H1 (cell line): ENCODE results near the gene DENND4A. TPM values are rescaled to one million over a fixed set of nuclear protein-coding genes. Genes with fewer than 3 reads are reported as not detected.

ENCODE experiments used
- CTCF ChIA-PET: fragments of 300-600 bp; sonication (Branson Sonifier 250); formaldehyde crosslinking; loops from one replicate; lab custom pipeline; 2021; ENCODE audit not compliant: partially characterized antibody; lab: Charles Lee
- POLR2A ChIA-PET: fragments of 300-600 bp; sonication (Branson Sonifier 250); formaldehyde crosslinking; loops from one replicate; lab custom pipeline; 2021; ENCODE audit warnings: inconsistent platforms; ENCODE audit not compliant: partially characterized antibody; lab: Charles Lee
- DNase-seq, 2 experiments: peaks; one replicate each; pipeline versions ENCODE4 v3.0.0 to v3.0.0-alpha.2; 2010 to 2022; ENCODE audit warnings: low spot score in 2 of 2, low read depth in 1 of 2, mixed read lengths in 1 of 2
- FAIRE-seq: peaks from 2 replicates; lab custom pipeline; 2011; peaks lifted over from hg19 to GRCh38; lab: Jason Lieb, UNC
- H2AFZ ChIP-seq: 2 replicates; pipeline ENCODE4 v1.8.1; 2012; ENCODE audit warnings: low read length, inconsistent platforms
- H2AK5ac ChIP-seq: 2 replicates; pipeline ENCODE4 v1.6.1; 2013; ENCODE audit warnings: low read depth, low read length
- H2BK120ac ChIP-seq: replicated peaks from 2 replicates; pipeline ENCODE3; 2013; ENCODE audit warnings: low read depth, low read length, inconsistent platforms
- H2BK12ac ChIP-seq: 2 replicates; pipeline ENCODE4 v1.6.1; 2013; ENCODE audit warnings: low read depth, low read length
- H2BK15ac ChIP-seq: 2 replicates; pipeline ENCODE4 v1.6.1; 2013; ENCODE audit warnings: low read length
- H2BK20ac ChIP-seq: 2 replicates; pipeline ENCODE4 v1.6.1; 2013; ENCODE audit warnings: low read length
- H2BK5ac ChIP-seq: 2 replicates; pipeline ENCODE4 v1.6.1; 2013; ENCODE audit warnings: low read depth, low read length
- H3K14ac ChIP-seq: 2 replicates; pipeline ENCODE4 v1.6.1; 2013; ENCODE audit warnings: inconsistent platforms; ENCODE audit not compliant: insufficient read length
- H3K18ac ChIP-seq: 2 replicates; pipeline ENCODE4 v1.6.1; 2013; ENCODE audit warnings: low read length; ENCODE audit errors: extremely low read depth
- H3K23ac ChIP-seq: 2 replicates; pipeline ENCODE4 v1.6.1; 2013; ENCODE audit warnings: inconsistent platforms; ENCODE audit not compliant: insufficient read length
- H3K23me2 ChIP-seq: 2 replicates; pipeline ENCODE4 v1.6.1; 2013; ENCODE audit warnings: low read depth, low read length
- H3K27ac ChIP-seq: 2 replicates; pipeline ENCODE4 v1.6.1; 2011; ENCODE audit warnings: low read depth, low read length, inconsistent platforms
- H3K27me3 ChIP-seq, 4 experiments: replicated peaks in 1 of 4; 1 replicate in 1 of 4; 2 replicates in 3 of 4; pipeline versions ENCODE4 v1.6.1 to v1.8.1; 2011 to 2013; ENCODE audit warnings: low read length in 3 of 4, mild to moderate bottlenecking in 3 of 4, inconsistent platforms in 2 of 4, mixed read lengths in 2 of 4, moderate library complexity in 1 of 4; ENCODE audit not compliant: control insufficient read depth in 3 of 4, insufficient read depth in 3 of 4; ENCODE audit errors: extremely low read depth in 1 of 4
- H3K36me3 ChIP-seq, 4 experiments: 2 replicates each; pipeline versions ENCODE4 v1.6.1 to v1.8.1; 2011 to 2013; ENCODE audit warnings: mild to moderate bottlenecking in 4 of 4, low read length in 3 of 4, moderate library complexity in 2 of 4, control low read depth in 1 of 4, inconsistent platforms in 1 of 4; ENCODE audit not compliant: insufficient read depth in 4 of 4, control insufficient read depth in 2 of 4
- H3K4ac ChIP-seq: replicated peaks from 2 replicates; pipeline ENCODE3; 2013; ENCODE audit warnings: low read length, low read depth, mixed read lengths, inconsistent platforms; ENCODE audit not compliant: insufficient read length
- H3K4me1 ChIP-seq, 4 experiments: replicated peaks in 1 of 4; 1 replicate in 1 of 4; 2 replicates in 3 of 4; pipeline versions ENCODE4 v1.6.1 to v1.8.1; 2011 to 2013; ENCODE audit warnings: low read length in 3 of 4, inconsistent platforms in 2 of 4, mixed read lengths in 1 of 4; ENCODE audit not compliant: insufficient read depth in 4 of 4, control insufficient read depth in 3 of 4
- H3K4me2 ChIP-seq, 2 experiments: 2 replicates each; pipeline versions ENCODE4 v1.6.1 to v1.8.1; 2011 to 2013; ENCODE audit warnings: low read depth in 2 of 2, low read length in 2 of 2, control low read depth in 1 of 2, inconsistent platforms in 1 of 2, mild to moderate bottlenecking in 1 of 2; ENCODE audit not compliant: insufficient read depth in 1 of 2
- H3K4me3 ChIP-seq, 4 experiments: fragments of 200-600, 300-600 bp in 1 of 4; sonication (generic), shearing (Covaris generic), sonication (Bioruptor Twin) in 1 of 4; 2 replicates each; pipeline versions ENCODE4 v1.5.1 to v1.8.1; 2011 to 2016; ENCODE audit warnings: low read length in 4 of 4, low read depth in 3 of 4, control low read depth in 2 of 4, inconsistent platforms in 2 of 4, mild to moderate bottlenecking in 2 of 4, mixed read lengths in 1 of 4, moderate library complexity in 1 of 4; ENCODE audit not compliant: insufficient read depth in 2 of 4; ENCODE audit errors: extremely low read depth in 1 of 4
- H3K56ac ChIP-seq: replicated peaks from 2 replicates; pipeline ENCODE3; 2013; ENCODE audit warnings: low read depth, mild to moderate bottlenecking, mixed read lengths, low read length, inconsistent platforms; ENCODE audit not compliant: insufficient read length
- H3K79me1 ChIP-seq: 2 replicates; pipeline ENCODE4 v1.6.1; 2013; ENCODE audit warnings: low read depth, low read length, control low read depth
- H3K79me2 ChIP-seq, 2 experiments: 2 replicates each; pipeline versions ENCODE4 v1.6.1 to v1.8.1; 2012 to 2013; ENCODE audit warnings: low read length in 2 of 2, mild to moderate bottlenecking in 2 of 2, inconsistent platforms in 1 of 2; ENCODE audit not compliant: insufficient read depth in 2 of 2, control insufficient read depth in 1 of 2
- H3K9ac ChIP-seq, 4 experiments: replicated peaks in 1 of 4; 1 replicate in 1 of 4; 2 replicates in 3 of 4; pipeline versions ENCODE4 v1.6.1 to v1.8.1; 2011 to 2013; ENCODE audit warnings: low read depth in 3 of 4, low read length in 3 of 4, control low read depth in 2 of 4, mild to moderate bottlenecking in 2 of 4, moderate library complexity in 2 of 4, inconsistent platforms in 1 of 4; ENCODE audit errors: extremely low read depth in 1 of 4
- H3K9me3 ChIP-seq, 2 experiments: 2 replicates each; pipeline versions ENCODE4 v1.6.1 to v1.8.1; 2012 to 2013; ENCODE audit warnings: mild to moderate bottlenecking in 2 of 2, moderate library complexity in 2 of 2, control low read depth in 1 of 2, inconsistent platforms in 1 of 2, low read depth in 1 of 2, low read length in 1 of 2, mixed read lengths in 1 of 2; ENCODE audit not compliant: insufficient read depth in 2 of 2
- H4K20me1 ChIP-seq, 2 experiments: replicated peaks in 1 of 2; 2 replicates each; pipeline versions ENCODE3 to v1.8.1; 2011 to 2013; ENCODE audit warnings: inconsistent platforms in 2 of 2, low read length in 2 of 2, mild to moderate bottlenecking in 1 of 2; ENCODE audit not compliant: insufficient read depth in 2 of 2, control insufficient read depth in 1 of 2
- H4K5ac ChIP-seq: 2 replicates; pipeline ENCODE4 v1.6.1; 2013; ENCODE audit warnings: low read length, low read depth, mixed read lengths, inconsistent platforms; ENCODE audit not compliant: insufficient read length
- H4K8ac ChIP-seq: 2 replicates; pipeline ENCODE4 v1.8.0; 2013; ENCODE audit warnings: mild to moderate bottlenecking, moderate library complexity, low read length, inconsistent platforms; ENCODE audit not compliant: insufficient read depth; ENCODE audit errors: extremely low read depth
- H4K91ac ChIP-seq: replicated peaks from 2 replicates; pipeline ENCODE3; 2013; ENCODE audit warnings: low read length, mixed read lengths, inconsistent platforms; ENCODE audit not compliant: insufficient read length
- BCL11A ChIP-seq, 2 experiments: IDR thresholded peaks; one replicate each; pipeline ENCODE4 v1.6.1; 2011; ENCODE audit warnings: low read depth in 2 of 2, low read length in 2 of 2, mild to moderate bottlenecking in 2 of 2
- HDAC6 ChIP-seq: IDR thresholded peaks from one replicate; pipeline ENCODE4 v1.7.1; 2012; ENCODE audit warnings: low read depth, mild to moderate bottlenecking, inconsistent platforms, low read length, moderate library complexity
- WGBS, 2 experiments: shearing (Covaris generic) in 1 of 2; methylation state at CpG; one replicate each; pipeline versions ENCODE4 v1.1.6 to v1.1.7; 2013 to 2015; ENCODE audit warnings: low lambda C conversion rate in 2 of 2, mixed read lengths in 2 of 2, inconsistent platforms in 1 of 2, low coverage in 1 of 2, missing lambda C conversion rate in 1 of 2; ENCODE audit not compliant: insufficient replicate concordance in 2 of 2, insufficient coverage in 1 of 2, insufficient read length in 1 of 2; ENCODE audit errors: extremely low coverage in 1 of 2, missing lambda C conversion rate in 1 of 2; 5-methylcytosine and 5-hydroxymethylcytosine counted together
- polyA plus RNA-seq, 7 experiments: library from polyadenylated mRNA; depleted of rRNA in 3 of 7; stranded (reverse) in 5 of 7; unstranded in 2 of 7; fragments of >200 nt in 5 of 7; fragments of 200-250 nt in 2 of 7; gene quantifications; 1 replicate in 5 of 7; 2 replicates in 1 of 7; 4 replicates in 1 of 7; pipeline versions ENCODE4 v1.2.1 to v1.2.3, GENCODE V29; 2011 to 2013; ENCODE audit warnings: missing spikeins in 2 of 7, mixed read lengths in 2 of 7
- total RNA-seq: library from RNA; stranded (reverse); fragmentation: NEBNext Ultra II Directional; extraction: Animal tissue kit (Norgen Biotek cat#: 25700); gene quantifications from 2 replicates; pipeline ENCODE4 v1.2.1, GENCODE V29; 2021

DENND4A gene
- total and polyA plus RNA-seq, 2 of the 8 experiments (the other 6 are each of a cell fraction or from before 2014, with no cell fraction given) = 1.3 to 4.7 TPM

- Histone ChIP-seq H3K9me3 (no peaks in the 10 kb centered on the region), H4K5ac (peak overlapping the region; percentile 23), H3K23me2 (no peaks in the 10 kb centered on the region; the same call in 1 of the 2 replicates), H3K79me1 (no peaks in the 10 kb centered on the region), H2BK15ac (peak overlapping the region; percentile 62; the same call in 1 of the 2 replicates), H4K20me1 (no peaks in the 10 kb centered on the region), H4K8ac (no peak overlapping the region), H3K4me3 (peak overlapping the region in 1 of 4 experiments; percentile 40; a peak in 2 of 8 replicates), H2BK12ac (peak overlapping the region; percentile 86), H3K27me3 (no peaks in the 10 kb centered on the region), H3K4me1 (peaks cover 4 to 23% (median 7%) of the 10 kb centered on the region in 4 experiments; a peak in 6 of 7 replicates), H2BK120ac (peak overlapping the region; percentile 89), H3K18ac (peak overlapping the region; percentile 54), H4K91ac (peak overlapping the region; percentile 20), H3K56ac (no peak overlapping the region), H3K9ac (0 out of 7 replicates have a peak overlapping the region, but pooled peaks of 1 of the 4 experiments have one; percentile 14), H3K36me3 (no peaks in the 10 kb centered on the region), H2BK20ac (peak overlapping the region; percentile 56; the same call in 1 of the 2 replicates), H2AFZ (peak overlapping the region; percentile 55; the same call in 1 of the 2 replicates), H3K4ac (peak overlapping the region; percentile 6), H2AK5ac (peak overlapping the region; percentile 17; the same call in 1 of the 2 replicates), H3K14ac (no peak overlapping the region), H3K79me2 (no peaks in the 10 kb centered on the region), H2BK5ac (peak overlapping the region; percentile 91; the same call in 1 of the 2 replicates), H3K23ac (no peak overlapping the region), H3K4me2 (peak overlapping the region; percentile 38 to 52), H3K27ac (peak overlapping the region; percentile 78)
- no peak for DNase-seq
- FAIRE-seq = no peak
- POLR2A ChIA-PET = interaction anchor here (1.9 to 2.3 kb wide), 3 partner anchors 35 to 223 kb away, joined by 7 to 16 read pairs (median 7); partner anchors contain the start of genes INTS14 and RAB11A
- TF ChIP-seq HDAC6 (no peak), BCL11A (IDR thresholded peaks at IDR 0.05; ENCODE audit: low read depth in 2 of 2, low read length in 2 of 2) (no peak)
- WGBS, 2 experiments = 85% methylated on average over 4 of the region's 4 CpGs; no CpG with 5 or more reads in 1 of the 2 experiments
- CTCF ChIA-PET = interaction anchor here (0.6 to 10.6 kb wide), 8 partner anchors 10 to 238 kb away, joined by 3 to 134 read pairs (median 4); no protein-coding TSS in a partner anchor
Observed at GRCh38 chr15:65833501-65834205, 41.6 kb upstream of the DENND4A start.
